Duodenal mucosa (tissue), 2 donors: ENCODE data around the gene AGPAT2.
A peak's percentile ranks its signal among the peaks of the same experiment; 100 is the strongest.

ENCODE experiments used
- H3K27ac ChIP-seq: one replicate; pipeline ENCODE4 v1.7.0; 2013; ENCODE audit warnings: low read depth, low read length
- H3K27me3 ChIP-seq, 2 donors: one replicate each; pipeline ENCODE4 v1.7.0; 2013; ENCODE audit warnings: low read length in 2 of 2, control low read depth in 1 of 2; ENCODE audit not compliant: insufficient read depth in 2 of 2, control insufficient read depth in 1 of 2
- H3K36me3 ChIP-seq, 2 donors: one replicate each; pipeline ENCODE4 v1.7.0; 2013; ENCODE audit warnings: low read length in 2 of 2, control low read depth in 1 of 2; ENCODE audit not compliant: insufficient read depth in 2 of 2, control insufficient read depth in 1 of 2
- H3K4me1 ChIP-seq, 2 donors: one replicate each; pipeline ENCODE4 v1.7.0; 2013; ENCODE audit warnings: low read length in 2 of 2, control low read depth in 1 of 2; ENCODE audit not compliant: insufficient read depth in 2 of 2, control insufficient read depth in 1 of 2
- H3K4me3 ChIP-seq, 2 donors: one replicate each; pipeline ENCODE4 v1.7.0; 2013; ENCODE audit warnings: low read length in 2 of 2, low read depth in 1 of 2
- H3K9ac ChIP-seq, 2 donors: one replicate each; pipeline ENCODE4 v1.7.0; 2013; ENCODE audit warnings: low read length in 2 of 2, low read depth in 1 of 2
- H3K9me3 ChIP-seq, 2 donors: one replicate each; pipeline ENCODE4 v1.7.0; 2013; ENCODE audit warnings: low read length in 2 of 2, control low read depth in 1 of 2; ENCODE audit not compliant: control insufficient read depth in 1 of 2

Gene AGPAT2

DNA sequence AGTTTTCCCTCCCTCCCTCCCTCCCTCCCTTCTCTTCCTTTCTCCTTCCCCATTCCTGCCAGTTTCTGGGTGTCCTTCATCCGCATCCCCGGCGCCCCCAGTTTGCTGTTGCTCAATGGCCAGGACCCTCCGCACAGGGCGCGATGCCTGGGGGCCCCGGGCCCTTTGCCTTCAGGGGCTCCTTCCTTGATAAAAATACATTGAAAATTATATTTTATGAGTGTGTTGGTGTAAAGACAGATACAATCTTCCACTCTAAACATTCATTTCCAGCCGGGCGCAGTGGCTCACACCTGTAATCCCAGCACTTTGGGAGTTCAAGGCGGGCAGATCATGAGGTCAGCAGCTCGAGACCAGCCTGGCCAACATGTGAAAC is 7.6 kb upstream of the AGPAT2 start:
- no peaks in the 10 kb centered on the region for H3K36me3 ChIP-seq
- no peak overlapping the region for H3K4me3 ChIP-seq
- H3K9ac ChIP-seq: no peak overlapping the region
- H3K27me3 ChIP-seq: no peaks in the 10 kb centered on the region
- no peaks in the 10 kb centered on the region for H3K9me3 ChIP-seq
- peaks cover 39 to 52% of the 10 kb centered on the region in 2 donors for H3K4me1 ChIP-seq
- H3K27ac ChIP-seq: peak overlapping the region; percentile 20

DNA sequence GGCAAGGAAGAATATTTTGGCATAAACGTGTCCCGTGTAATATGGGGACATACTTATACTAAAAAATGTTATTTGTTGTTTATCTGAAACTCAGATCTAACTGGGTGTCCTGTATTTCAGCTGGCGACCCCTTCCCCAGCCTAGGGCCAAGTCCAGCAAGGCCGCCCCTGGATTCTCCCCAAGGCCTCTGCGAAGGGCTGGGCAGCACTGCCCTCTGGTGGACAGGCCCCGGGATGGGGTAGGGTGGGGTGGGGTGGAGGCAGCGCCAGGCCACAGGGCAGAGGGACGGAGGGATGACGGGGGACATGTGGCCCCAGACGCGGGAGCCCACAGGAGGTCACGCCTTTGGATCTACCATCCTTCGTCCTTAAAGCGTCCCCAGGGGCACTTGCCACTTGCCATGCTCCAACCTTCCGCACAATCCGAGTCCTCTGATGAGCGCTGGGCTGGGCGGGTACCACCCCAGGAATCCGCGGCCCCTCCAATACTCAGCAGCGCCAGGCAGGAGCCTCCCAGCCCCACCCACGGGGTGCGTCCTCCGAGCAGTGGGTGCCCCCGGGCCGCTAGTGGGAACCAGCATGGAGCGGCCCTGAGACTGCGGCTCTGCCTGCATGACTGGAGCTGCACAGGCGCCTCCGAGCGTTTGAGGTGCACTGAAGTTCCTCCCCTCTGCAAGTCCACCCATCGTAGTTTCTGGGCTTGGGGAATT is 7.1 kb upstream of the AGPAT2 start:
- Histone ChIP-seq H3K4me1 (peaks cover 40 to 54% of the 10 kb centered on the region in 2 donors), H3K9me3 (no peaks in the 10 kb centered on the region), H3K27ac (peak overlapping the region; percentile 66), H3K36me3 (no peaks in the 10 kb centered on the region), H3K27me3 (no peaks in the 10 kb centered on the region), H3K4me3 (peak overlapping the region in 1 of 2 donors; percentile 29), H3K9ac (peak overlapping the region in 1 of 2 donors; percentile 61)

DNA sequence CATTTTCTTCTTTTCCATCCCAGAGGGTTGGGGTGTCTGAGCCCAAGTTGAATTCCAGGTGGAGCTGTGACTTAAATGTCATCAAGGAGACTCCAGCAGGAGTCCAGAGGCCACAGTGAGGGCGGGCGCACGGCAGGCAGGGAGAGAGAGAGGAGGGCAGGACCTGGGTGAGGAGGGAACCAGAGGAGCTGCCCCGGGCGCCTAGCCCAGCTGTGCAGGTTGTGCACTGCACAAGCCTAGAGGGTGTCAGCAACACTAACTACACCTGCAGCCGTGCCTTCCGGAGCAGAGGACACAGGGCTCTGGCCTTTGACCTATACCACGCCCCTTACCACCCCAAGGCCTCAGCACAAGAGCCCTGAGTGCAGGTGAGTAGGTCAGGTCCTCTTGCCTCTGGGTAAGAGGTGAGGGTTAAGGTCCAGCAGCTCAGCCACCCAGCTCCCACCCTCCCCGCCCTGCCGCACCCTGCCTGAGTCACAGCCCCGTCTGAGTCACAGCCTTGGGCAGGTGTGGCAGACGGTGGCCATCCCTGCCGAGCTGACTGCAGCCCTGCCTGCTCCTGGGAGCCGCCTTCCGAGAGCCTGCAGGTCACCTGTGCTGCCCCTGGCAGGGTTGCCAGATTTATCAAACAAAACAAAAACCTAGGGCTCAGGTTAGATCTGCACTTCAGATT is 6.4 kb upstream of the AGPAT2 start:
- H3K36me3 ChIP-seq: no peaks in the 10 kb centered on the region
- H3K27me3 ChIP-seq: no peaks in the 10 kb centered on the region
- peak overlapping the region; percentile 61 to 63 for H3K9ac ChIP-seq
- H3K4me3 ChIP-seq: peak overlapping the region; percentile 33 to 40
- H3K4me1 ChIP-seq: peaks cover 47 to 58% of the 10 kb centered on the region in 2 donors
- no peaks in the 10 kb centered on the region for H3K9me3 ChIP-seq
- peak overlapping the region; percentile 66 for H3K27ac ChIP-seq

DNA sequence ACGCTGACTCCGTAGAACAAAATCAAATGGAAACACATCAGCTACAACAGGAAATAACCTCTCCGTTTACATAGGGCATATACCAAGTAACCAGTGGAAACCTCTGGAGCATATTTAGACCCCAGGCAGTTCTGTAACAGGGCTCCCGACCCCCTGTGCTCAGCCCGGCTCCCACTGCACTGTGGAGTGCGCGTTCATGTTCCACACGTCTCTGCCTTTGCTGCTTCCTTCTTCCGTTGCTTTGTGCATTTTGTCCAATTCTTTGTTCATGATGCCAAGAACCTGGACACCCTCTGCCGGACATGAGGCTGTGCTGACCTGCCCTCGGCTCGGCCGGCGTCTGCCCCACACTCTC is 5.9 kb upstream of the AGPAT2 start:
- Histone ChIP-seq H3K4me3 (peak overlapping the region; percentile 33 to 40), H3K27me3 (no peaks in the 10 kb centered on the region), H3K9me3 (no peaks in the 10 kb centered on the region), H3K36me3 (no peaks in the 10 kb centered on the region), H3K4me1 (peaks cover 50 to 61% of the 10 kb centered on the region in 2 donors), H3K27ac (peak overlapping the region; percentile 65), H3K9ac (peak overlapping the region; percentile 57 to 63)

DNA sequence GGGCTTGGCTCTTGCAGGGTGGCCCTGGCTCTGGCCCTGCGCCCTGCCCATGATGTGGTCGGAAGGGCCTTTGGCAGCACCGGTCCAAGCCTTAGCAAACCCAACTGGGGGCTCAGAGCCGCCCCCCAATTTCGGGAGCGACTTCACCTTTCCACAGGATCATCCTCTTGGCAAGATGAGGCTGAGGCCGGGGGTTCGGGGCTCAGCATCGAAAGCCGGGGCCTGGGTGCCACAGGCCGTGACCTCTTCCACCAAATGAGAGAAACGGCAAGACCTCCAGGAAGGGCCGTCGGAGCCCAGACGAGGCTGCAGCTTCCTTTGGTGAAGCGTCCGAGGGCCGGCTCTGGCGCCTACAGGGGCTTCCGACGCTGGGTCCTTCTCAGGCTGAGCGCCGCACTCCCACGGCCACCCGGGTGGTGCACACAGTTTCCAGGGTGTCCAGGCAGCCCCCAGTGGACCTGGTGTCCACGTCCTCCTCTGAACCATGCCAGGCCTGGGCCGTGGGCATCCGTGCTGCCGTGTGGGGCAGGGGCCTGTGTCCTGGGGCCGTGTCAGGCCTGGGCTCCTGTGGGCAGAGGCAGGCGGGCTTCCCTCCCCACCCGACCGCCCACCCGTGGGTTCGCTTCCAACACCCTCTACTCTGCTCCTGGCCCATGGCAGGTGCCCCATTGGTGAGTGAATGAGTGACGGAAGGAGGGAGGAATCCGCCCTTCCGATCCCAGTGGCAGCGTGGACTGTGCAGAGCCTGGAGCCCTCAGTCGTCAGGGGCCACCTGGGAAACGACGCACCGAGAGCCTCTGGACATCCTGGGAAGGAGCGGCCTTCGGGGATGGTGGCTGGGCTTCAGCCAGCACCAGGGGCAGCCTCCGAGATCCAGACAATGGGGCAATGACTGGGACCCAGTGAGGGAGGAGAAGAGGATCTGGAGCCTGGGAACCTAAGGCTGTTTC is 5.2 kb upstream of the AGPAT2 start:
- peak overlapping the region; percentile 33 to 40 for H3K4me3 ChIP-seq
- H3K27ac ChIP-seq: peak overlapping the region; percentile 65
- no peaks in the 10 kb centered on the region for H3K27me3 ChIP-seq
- no peaks in the 10 kb centered on the region for H3K36me3 ChIP-seq
- H3K9me3 ChIP-seq: no peaks in the 10 kb centered on the region
- H3K4me1 ChIP-seq: peaks cover 50 to 58% of the 10 kb centered on the region in 2 donors
- H3K9ac ChIP-seq: peak overlapping the region; percentile 57 to 63

DNA sequence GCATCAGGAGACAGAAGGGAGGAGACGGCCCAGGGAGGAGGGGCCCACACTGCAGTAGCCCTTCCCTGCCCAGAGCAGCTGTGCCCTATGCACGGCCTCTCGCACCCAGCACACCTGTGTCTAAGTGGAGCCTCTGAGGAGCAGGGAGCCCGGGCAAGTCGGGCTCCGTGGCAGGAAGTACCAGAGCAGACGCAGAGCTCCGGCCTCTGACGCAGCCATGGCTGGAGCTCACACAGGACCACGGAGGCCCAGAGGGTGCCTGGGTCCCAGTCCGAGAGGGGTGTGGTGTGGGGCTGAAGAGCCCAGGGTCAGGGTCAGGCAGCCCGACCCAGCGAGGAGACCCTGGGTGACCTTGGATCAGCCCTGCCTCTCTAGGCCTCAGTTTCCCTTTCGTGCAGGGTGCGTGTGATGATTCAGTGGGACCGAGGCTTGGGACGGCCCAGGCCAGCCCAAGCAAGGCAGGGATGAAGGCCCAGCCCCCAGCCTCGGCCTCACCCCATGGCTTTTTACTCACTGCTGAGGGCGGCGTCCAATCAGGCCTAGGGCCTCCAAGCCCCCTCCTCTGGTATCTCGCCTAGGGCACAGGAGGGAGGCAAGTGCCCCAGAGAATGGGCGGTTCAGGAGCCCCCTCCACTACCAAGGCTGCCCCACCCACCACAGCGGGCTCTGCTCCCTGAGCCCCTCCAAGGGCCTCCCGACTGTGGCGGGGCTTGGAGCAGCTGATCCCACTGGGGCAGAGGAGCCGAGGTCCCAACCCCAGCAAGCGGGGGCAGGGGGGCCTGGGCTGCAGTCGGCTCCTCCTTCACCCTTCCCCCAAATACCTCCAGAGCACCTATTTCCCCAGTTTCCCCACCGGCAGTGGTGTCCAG is 4.3 kb upstream of the AGPAT2 start:
- no peak overlapping the region for H3K4me3 ChIP-seq

DNA sequence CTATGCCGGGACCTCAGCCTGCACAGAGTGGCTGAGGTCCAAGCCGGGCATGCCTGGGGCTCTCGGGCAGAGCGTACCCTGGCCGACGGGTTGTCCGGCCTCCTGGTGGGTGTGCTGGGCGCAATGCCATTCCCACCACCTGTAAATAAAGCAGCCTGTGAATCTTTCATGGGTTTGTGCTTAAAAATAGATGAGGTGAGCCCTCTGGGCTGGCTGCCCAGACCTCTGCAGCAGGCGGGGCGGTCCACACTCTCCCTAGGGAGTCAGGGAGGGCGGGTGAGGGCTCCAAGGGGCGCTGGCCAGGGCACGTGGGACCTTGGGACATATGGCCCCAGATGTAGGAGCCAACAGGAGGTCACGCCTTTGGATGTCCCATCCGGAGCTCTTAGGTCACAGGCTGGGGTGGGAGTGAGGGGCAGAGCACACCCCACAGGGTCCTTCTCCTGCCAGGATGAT is 3.6 kb upstream of the AGPAT2 start:
- Histone ChIP-seq H3K4me3 (no peak overlapping the region), H3K4me1 (peaks cover 42 to 53% of the 10 kb centered on the region in 2 donors), H3K27me3 (no peaks in the 10 kb centered on the region), H3K27ac (no peak overlapping the region), H3K9ac (peak overlapping the region in 1 of 2 donors; percentile 1), H3K9me3 (no peaks in the 10 kb centered on the region), H3K36me3 (no peaks in the 10 kb centered on the region)

More for the DNA sequence above, 4.3 kb upstream of the AGPAT2 start:
- H3K9me3 ChIP-seq: no peaks in the 10 kb centered on the region
- no peak overlapping the region for H3K27ac ChIP-seq
- no peaks in the 10 kb centered on the region for H3K27me3 ChIP-seq
- H3K4me1 ChIP-seq: peaks cover 45 to 54% of the 10 kb centered on the region in 2 donors
- H3K36me3 ChIP-seq: no peaks in the 10 kb centered on the region
- H3K9ac ChIP-seq: no peak overlapping the region

DNA sequence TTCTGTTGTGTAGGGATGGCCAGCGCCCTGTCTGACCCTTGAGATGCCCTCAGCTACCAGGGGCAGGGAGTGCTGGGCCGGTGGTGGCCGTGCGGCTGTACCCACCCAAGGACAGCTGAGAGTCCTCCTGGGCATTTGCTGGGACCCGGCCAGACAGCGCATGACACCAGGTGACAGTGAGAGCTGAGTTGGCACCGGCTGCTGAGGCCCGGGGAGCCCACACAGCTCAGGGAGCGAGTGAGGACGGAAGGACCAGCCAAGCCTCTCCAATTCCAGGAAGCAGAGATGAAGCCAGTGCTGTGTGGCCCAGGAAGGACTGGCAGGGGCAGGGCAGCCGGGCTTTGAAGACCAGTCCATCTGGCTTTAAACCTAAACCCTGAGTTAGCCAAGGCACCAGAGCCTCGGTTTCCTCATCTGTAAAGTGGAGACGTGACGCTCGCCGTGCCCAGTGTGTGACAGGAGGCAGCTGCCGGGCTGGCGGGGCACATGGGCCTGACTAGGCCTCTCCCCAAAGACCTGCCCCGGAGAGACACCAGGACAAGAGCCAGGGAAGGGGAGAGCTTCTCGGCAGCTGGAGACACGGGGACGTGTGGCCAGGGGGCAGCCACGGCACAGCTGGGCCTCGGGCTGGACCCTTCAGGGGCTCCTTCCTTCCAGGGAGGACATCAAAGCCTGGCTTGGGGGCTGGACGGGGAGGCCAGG is 3.0 kb upstream of the AGPAT2 start:
- no peaks in the 10 kb centered on the region for H3K9me3 ChIP-seq
- no peak overlapping the region for H3K4me3 ChIP-seq
- no peaks in the 10 kb centered on the region for H3K27me3 ChIP-seq
- peaks cover 38 to 53% of the 10 kb centered on the region in 2 donors for H3K4me1 ChIP-seq
- no peak overlapping the region for H3K27ac ChIP-seq
- peak overlapping the region in 1 of 2 donors; percentile 1 for H3K9ac ChIP-seq
- no peaks in the 10 kb centered on the region for H3K36me3 ChIP-seq

DNA sequence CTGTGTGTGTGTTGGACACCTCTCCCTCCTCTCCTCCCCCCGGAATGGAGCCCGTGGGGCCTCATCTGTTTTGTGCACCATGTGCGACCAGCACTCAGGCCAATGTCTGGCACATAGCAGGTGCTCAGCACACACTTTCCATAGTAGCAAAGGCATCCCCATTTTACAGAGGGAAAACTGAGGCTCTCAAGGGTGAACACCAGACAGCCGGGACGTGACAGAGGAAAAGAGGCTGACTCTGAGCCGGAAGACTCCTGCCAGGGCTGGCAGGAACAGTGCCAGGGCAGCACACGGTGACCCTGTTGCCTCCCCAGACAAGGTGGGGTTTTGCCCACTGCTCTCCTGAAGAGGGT is 1.8 kb upstream of the AGPAT2 start:
- Histone ChIP-seq H3K4me3 (no peak overlapping the region), H3K36me3 (no peaks in the 10 kb centered on the region), H3K27ac (no peak overlapping the region), H3K9ac (peak overlapping the region in 1 of 2 donors; percentile 26), H3K4me1 (peaks cover 34 to 54% of the 10 kb centered on the region in 2 donors), H3K27me3 (no peaks in the 10 kb centered on the region), H3K9me3 (no peaks in the 10 kb centered on the region)
